MCF 10A (cell line): ENCODE results near the gene SH3BP5L. TPM values are rescaled to one million over a fixed set of nuclear protein-coding genes. Genes with fewer than 3 reads are reported as not detected.

Experiments
- BruUV-seq: library from RNA; stranded (reverse); fragments of 400-500 nt; replicated peaks from 2 replicates; lab custom pipeline; 2021; lab: Mats Ljungman, UMichigan
- CTCF ChIA-PET: fragments of 300-600 bp; sonication (Branson Sonifier 250); formaldehyde crosslinking; extraction: SDS; loops from one replicate; lab custom pipeline; 2021; ENCODE audit warnings: antibody characterized with exemption, inconsistent platforms; lab: Yijun Ruan, JAX
- POLR2A ChIA-PET: fragments of 300-600, 350-650 bp; sonication (Branson Sonifier 250); formaldehyde crosslinking; extraction: SDS; loops from one replicate; lab custom pipeline; 2020; ENCODE audit warnings: antibody characterized with exemption, inconsistent platforms; lab: Yijun Ruan, JAX
- DNase-seq: peaks from one replicate; pipeline ENCODE4 v3.0.0-alpha.2; 2018; ENCODE audit not compliant: unreplicated experiment
- H3K27ac Mint-ChIP-seq: one replicate; pipeline ENCODE4 v1.8.0; 2022; ENCODE audit warnings: mild to moderate bottlenecking, low read depth, mixed read lengths; ENCODE audit not compliant: unreplicated experiment
- H3K27me3 Mint-ChIP-seq: one replicate; pipeline ENCODE4 v1.8.0; 2022; ENCODE audit warnings: mixed read lengths; ENCODE audit not compliant: insufficient read depth, unreplicated experiment
- H3K36me3 Mint-ChIP-seq: one replicate; pipeline ENCODE4 v1.8.0; 2022; ENCODE audit warnings: mild to moderate bottlenecking, moderate library complexity, mixed read lengths; ENCODE audit not compliant: insufficient read depth, unreplicated experiment
- H3K4me1 Mint-ChIP-seq: one replicate; pipeline ENCODE4 v1.8.0; 2022; ENCODE audit warnings: mixed read lengths; ENCODE audit not compliant: insufficient read depth, unreplicated experiment
- H3K4me3 Mint-ChIP-seq: one replicate; pipeline ENCODE4 v1.8.0; 2022; ENCODE audit warnings: mild to moderate bottlenecking, moderate library complexity, mixed read lengths; ENCODE audit not compliant: unreplicated experiment
- H3K9me3 Mint-ChIP-seq: one replicate; pipeline ENCODE4 v1.8.0; 2022; ENCODE audit warnings: mixed read lengths; ENCODE audit not compliant: unreplicated experiment
- intact Hi-C: fragments of 100-400 bp; cut with micrococcal nuclease; formaldehyde crosslinking; loops from 2 replicates; pipeline ENCODE4 v1.14.1; 2022
- total RNA-seq: library from RNA; stranded (reverse); gene quantifications from 2 replicates; pipeline ENCODE4 v1.2.3, GENCODE V29; 2022
- TF ChIP-seq, protein P1 (sequence below): fragments of 200-600 bp; IDR thresholded peaks from one replicate; pipeline ENCODE4 v1.8.0; 2022; ENCODE audit warnings: antibody characterized with exemption, mild to moderate bottlenecking; ENCODE audit not compliant: unreplicated experiment

SH3BP5L gene
- total RNA-seq, 1 experiment from 2014 or later: 31.5 TPM

DNA sequence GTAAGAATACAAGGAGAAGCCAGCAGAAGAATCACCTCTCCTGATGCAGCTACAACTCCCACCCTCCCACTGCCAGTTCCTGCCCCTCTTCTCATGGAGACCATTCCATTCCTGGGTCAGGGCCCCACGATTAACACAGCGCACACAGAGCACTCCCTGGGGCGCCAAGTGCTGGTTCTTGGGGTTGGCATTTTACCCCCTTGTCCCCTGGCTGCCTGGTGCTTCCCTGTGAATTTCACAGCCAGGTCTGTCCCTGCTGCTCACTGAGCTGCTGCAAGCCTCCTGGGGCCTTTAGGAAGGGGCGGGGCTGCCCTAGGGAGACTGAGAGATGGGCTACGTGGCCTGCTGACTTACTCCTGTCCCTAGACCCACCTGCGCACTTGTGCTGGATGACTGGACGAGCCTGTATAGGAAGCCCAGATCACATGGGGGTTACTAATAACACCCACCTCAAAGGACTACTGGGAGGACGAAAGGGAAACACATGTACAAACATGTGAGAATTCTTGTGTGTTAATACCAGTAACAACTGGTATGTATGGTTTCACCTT is 17.1 kb upstream of the SH3BP5L start:
- POLR2A ChIA-PET: interaction anchor here (0.7 to 9.1 kb wide), 5 partner anchors 8 to 31 kb away, joined by 4 to 234 read pairs (median 7); partner anchors contain the start of genes SH3BP5L and ZNF692
- DNase-seq: no peak
- H3K36me3 Mint-ChIP-seq: peaks cover 31% of the 10 kb centered on the region
- intact Hi-C loops: no loop called here
- no TSS peak for BruUV-seq
- H3K4me1 Mint-ChIP-seq: peaks cover 20% of the 10 kb centered on the region
- peak overlapping the region; percentile 76 for H3K27ac Mint-ChIP-seq
- H3K9me3 Mint-ChIP-seq: no peaks in the 10 kb centered on the region
- no peaks in the 10 kb centered on the region for H3K27me3 Mint-ChIP-seq
- CTCF ChIA-PET: interaction anchor here (1.0 to 2.7 kb wide), 4 partner anchors 14 to 33 kb away, joined by 3 to 44 read pairs (median 5); partner anchors contain the start of genes SH3BP5L and ZNF692
- TF ChIP-seq, protein P1, sequence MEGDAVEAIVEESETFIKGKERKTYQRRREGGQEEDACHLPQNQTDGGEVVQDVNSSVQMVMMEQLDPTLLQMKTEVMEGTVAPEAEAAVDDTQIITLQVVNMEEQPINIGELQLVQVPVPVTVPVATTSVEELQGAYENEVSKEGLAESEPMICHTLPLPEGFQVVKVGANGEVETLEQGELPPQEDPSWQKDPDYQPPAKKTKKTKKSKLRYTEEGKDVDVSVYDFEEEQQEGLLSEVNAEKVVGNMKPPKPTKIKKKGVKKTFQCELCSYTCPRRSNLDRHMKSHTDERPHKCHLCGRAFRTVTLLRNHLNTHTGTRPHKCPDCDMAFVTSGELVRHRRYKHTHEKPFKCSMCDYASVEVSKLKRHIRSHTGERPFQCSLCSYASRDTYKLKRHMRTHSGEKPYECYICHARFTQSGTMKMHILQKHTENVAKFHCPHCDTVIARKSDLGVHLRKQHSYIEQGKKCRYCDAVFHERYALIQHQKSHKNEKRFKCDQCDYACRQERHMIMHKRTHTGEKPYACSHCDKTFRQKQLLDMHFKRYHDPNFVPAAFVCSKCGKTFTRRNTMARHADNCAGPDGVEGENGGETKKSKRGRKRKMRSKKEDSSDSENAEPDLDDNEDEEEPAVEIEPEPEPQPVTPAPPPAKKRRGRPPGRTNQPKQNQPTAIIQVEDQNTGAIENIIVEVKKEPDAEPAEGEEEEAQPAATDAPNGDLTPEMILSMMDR: no peak
- H3K4me3 Mint-ChIP-seq: no peak overlapping the region

DNA sequence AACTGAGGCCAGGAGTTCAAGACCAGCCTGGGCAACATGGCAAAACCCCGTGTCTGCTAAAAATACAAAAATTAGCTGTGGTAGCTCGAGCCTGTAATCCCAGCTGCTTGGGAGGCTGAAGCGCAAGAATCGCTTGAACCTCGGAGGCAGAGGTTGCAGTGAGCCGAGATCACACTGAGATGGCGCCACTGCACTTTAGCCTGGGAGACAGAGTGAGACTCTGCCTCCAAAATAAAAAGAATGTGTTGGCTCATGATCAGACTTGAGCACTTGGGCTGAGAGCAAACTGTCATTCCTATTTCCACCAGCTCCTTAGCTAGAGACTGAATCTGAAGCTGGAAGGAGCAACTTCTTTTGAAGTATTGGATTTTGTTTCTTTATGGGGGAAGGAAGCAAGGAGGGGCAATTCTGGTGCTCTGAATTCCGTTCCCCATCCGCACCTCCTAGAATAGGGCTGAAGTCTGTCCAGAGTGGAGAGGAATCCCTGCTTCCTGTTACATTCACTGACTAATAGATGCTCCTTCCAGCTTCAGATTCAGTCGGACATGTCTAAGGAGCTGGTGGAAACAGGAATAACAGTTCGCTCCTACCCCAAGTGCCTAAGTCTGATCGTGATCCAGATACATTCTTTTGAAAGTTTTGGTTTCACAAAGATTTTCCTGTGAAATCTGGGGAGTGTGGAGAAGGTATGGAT is 16.1 kb upstream of the SH3BP5L start:
- no peaks in the 10 kb centered on the region for H3K27me3 Mint-ChIP-seq
- H3K27ac Mint-ChIP-seq: peak overlapping the region; percentile 76
- H3K36me3 Mint-ChIP-seq: peaks cover 27% of the 10 kb centered on the region
- H3K4me3 Mint-ChIP-seq: no peak overlapping the region
- no peaks in the 10 kb centered on the region for H3K9me3 Mint-ChIP-seq
- intact Hi-C loops: no loop called here
- POLR2A ChIA-PET: interaction anchor here (1.0 to 9.1 kb wide), 5 partner anchors 9 to 33 kb away, joined by 4 to 234 read pairs (median 11); partner anchors contain the start of genes SH3BP5L and ZNF692
- H3K4me1 Mint-ChIP-seq: peaks cover 20% of the 10 kb centered on the region
- CTCF ChIA-PET: interaction anchor here (0.6 to 2.7 kb wide), 18 partner anchors 8 to 612 kb away, joined by 3 to 44 read pairs (median 4); partner anchors contain the start of genes SH3BP5L and ZNF692
- DNase-seq: peak; percentile 73
- TF ChIP-seq, protein P1: peak; percentile 64
- BruUV-seq: no TSS peak

DNA sequence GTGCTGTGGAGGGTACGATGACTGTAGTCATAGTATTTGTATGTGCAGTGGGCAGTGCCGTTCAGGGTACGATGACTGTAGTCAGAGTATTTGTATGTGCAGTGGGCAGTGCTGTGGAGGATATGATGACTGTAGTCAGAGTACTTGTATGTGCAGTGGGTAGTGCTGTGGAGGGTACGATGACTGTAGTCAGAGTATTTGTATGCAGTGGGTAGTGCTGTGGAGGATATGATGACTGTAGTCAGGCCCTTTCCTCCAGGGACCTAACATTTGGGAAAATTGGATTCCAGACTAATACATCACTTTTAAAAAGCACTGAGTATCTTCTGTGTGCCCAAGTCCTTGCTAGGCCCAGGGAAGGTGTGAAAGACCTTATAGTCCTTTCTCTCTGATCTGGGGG is 15.2 kb upstream of the SH3BP5L start:
- no peaks in the 10 kb centered on the region for H3K27me3 Mint-ChIP-seq
- DNase-seq: no peak
- ChIA-PET CTCF (interaction anchor here (0.6 to 2.7 kb wide), 15 partner anchors 9 to 611 kb away, joined by 3 to 44 read pairs (median 5); partner anchors contain the start of genes SH3BP5L and ZNF692), POLR2A (interaction anchor here (0.6 to 9.1 kb wide), 5 partner anchors 10 to 32 kb away, joined by 3 to 234 read pairs (median 11); partner anchors contain the start of genes SH3BP5L and ZNF692)
- no peak overlapping the region for H3K4me3 Mint-ChIP-seq
- H3K9me3 Mint-ChIP-seq: no peaks in the 10 kb centered on the region
- peaks cover 18% of the 10 kb centered on the region for H3K36me3 Mint-ChIP-seq
- H3K4me1 Mint-ChIP-seq: peaks cover 20% of the 10 kb centered on the region
- H3K27ac Mint-ChIP-seq: peak overlapping the region; percentile 76
- BruUV-seq: no TSS peak
- TF ChIP-seq, protein P1: no peak
- intact Hi-C loops: no loop called here

DNA sequence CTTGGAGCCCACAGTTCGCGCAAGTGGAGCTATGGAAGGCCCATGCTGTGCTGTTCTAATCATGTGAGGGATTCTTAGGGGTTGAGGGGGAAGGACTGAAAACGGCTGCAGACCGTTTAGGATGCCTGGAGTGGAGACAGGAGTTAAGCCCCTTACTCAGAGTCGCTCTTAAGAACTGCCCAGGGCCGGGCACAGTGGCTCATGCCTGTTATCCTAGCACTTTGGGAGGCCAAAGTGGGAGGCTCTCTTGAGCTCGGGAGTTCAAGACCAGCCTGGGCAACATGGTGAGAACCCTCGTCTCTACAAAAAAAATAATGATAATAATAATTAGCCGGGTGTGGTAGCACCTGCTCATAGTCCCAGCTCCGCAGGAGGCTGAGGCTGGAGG is 13.4 kb upstream of the SH3BP5L start:
- Mint-ChIP-seq H3K27me3 (no peaks in the 10 kb centered on the region), H3K9me3 (no peaks in the 10 kb centered on the region), H3K36me3 (peaks cover under 1% of the 10 kb centered on the region), H3K4me1 (peaks cover 20% of the 10 kb centered on the region), H3K27ac (no peak overlapping the region), H3K4me3 (no peak overlapping the region)
- ChIA-PET CTCF (interaction anchor here (0.7 to 5.4 kb wide), 11 partner anchors 11 to 1158 kb away, joined by 3 to 87 read pairs (median 4); partner anchors contain the start of genes SH3BP5L and ZNF692), POLR2A (interaction anchor here (1.0 to 9.1 kb wide), 8 partner anchors 12 to 142 kb away, joined by 3 to 234 read pairs (median 30); partner anchors contain the start of genes SH3BP5L and ZNF692)
- TF ChIP-seq, protein P1: no peak
- BruUV-seq: TSS peak; percentile 33
- DNase-seq: no peak
- intact Hi-C loops: no loop called here
